Measurements from ENCODE around the gene ESRRG.

GRCh38 chr1:216711712-216712111 is 11.5 kb downstream of the ESRRG start:
- TF ChIP-seq CTCF (conservative IDR thresholded peaks at IDR 0.05; ENCODE audit: low read depth in 2 of 2) (no peak), REST (IDR thresholded peaks at IDR 0.05; ENCODE audit: unreplicated experiment) (no peak)

Measured in GM23338 (cell line).